HG03175 (cell line): ENCODE measurements around the gene ANO2.

Experiments used
- ATAC-seq: cut with Tn5 transposase; IDR thresholded peaks from one replicate; pipeline ENCODE4 v1.9.1; 2021; ENCODE audit warnings: mild to moderate bottlenecking, moderate library complexity; ENCODE audit not compliant: unreplicated experiment

Gene ANO2

GRCh38 chr12:5783289-5783920, 161.7 kb downstream of the ANO2 start:
- no peak for ATAC-seq

GRCh38 chr12:5780536-5780935, 164.5 kb downstream of the ANO2 start:
- no peak for ATAC-seq

- ATAC-seq, result no peak
Measured at GRCh38 chr12:5779401-5779800, 165.7 kb downstream of the ANO2 start.

GRCh38 chr12:5778821-5779220, 166.2 kb downstream of the ANO2 start:
- ATAC-seq, result no peak

GRCh38 chr12:5777451-5777850, 167.6 kb downstream of the ANO2 start:
- no peak for ATAC-seq

GRCh38 chr12:5776091-5776490, 169.0 kb downstream of the ANO2 start:
- no peak for ATAC-seq

GRCh38 chr12:5773550-5773949, 171.5 kb downstream of the ANO2 start:
- ATAC-seq, result no peak

GRCh38 chr12:5771756-5772155, 173.3 kb downstream of the ANO2 start:
- ATAC-seq, result no peak

GRCh38 chr12:5770727-5771126, 174.3 kb downstream of the ANO2 start:
- no peak for ATAC-seq

- no peak for ATAC-seq
Measured at GRCh38 chr12:5768581-5769196, 176.4 kb downstream of the ANO2 start.

- ATAC-seq, result no peak
Measured at GRCh38 chr12:5768171-5768570, 176.9 kb downstream of the ANO2 start.

- no peak for ATAC-seq
Measured at GRCh38 chr12:5758347-5758746, 186.7 kb downstream of the ANO2 start.

- no peak for ATAC-seq
Measured at GRCh38 chr12:5756338-5756842, 188.7 kb downstream of the ANO2 start.

GRCh38 chr12:5748027-5748426, 197.0 kb downstream of the ANO2 start:
- ATAC-seq, result no peak

- ATAC-seq, result no peak
Measured at GRCh38 chr12:5746917-5747316, 198.1 kb downstream of the ANO2 start.

- ATAC-seq, result no peak
Measured at GRCh38 chr12:5746036-5746908, 198.8 kb downstream of the ANO2 start.

- peak; percentile 70 for ATAC-seq
Measured at GRCh38 chr12:5745251-5745888, 199.7 kb downstream of the ANO2 start.

GRCh38 chr12:5742258-5742657, 202.8 kb downstream of the ANO2 start:
- no peak for ATAC-seq

GRCh38 chr12:5739917-5740316, 205.1 kb downstream of the ANO2 start:
- ATAC-seq, result no peak

GRCh38 chr12:5737778-5738177, 207.3 kb downstream of the ANO2 start:
- no peak for ATAC-seq

GRCh38 chr12:5736527-5736926, 208.5 kb downstream of the ANO2 start:
- ATAC-seq, result no peak
